ENCODE data around the gene ZNF106. TPM values are rescaled to one million over a fixed set of nuclear protein-coding genes. Genes with fewer than 3 reads are reported as not detected.

Gene ZNF106
- total and polyA plus RNA-seq, 2 experiments from 2014 or later: 35.7 to 43.8 TPM

DNA sequence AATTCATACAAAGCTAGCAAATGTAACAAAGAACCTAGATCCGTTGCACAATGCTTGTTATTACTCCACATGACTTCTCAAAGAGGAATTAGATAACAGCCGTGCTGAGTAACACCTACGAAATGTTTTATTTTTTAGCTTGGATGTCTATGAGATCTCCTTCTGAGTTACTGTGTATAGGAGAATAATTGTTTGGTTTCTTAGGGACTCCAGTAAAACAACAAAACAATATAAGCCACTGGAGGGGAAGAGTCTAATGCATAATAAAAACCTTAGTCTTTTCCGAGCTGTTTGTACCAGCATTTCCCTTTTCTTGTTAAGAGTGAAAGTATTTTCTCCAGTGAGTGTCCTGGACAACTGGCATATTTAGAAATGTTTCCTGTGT lies 20.1 kb upstream of the ZNF106 start:
- H3K4me2 ChIP-seq (ENCODE audit: unreplicated experiment): peak overlapping the region; percentile 33
- no peaks in the 10 kb centered on the region for H3K9me2 ChIP-seq (ENCODE audit: insufficient read depth)
- peak; percentile 80 for DNase-seq
- in situ Hi-C loops (cut with MboI): no loop called here
- H3K27me3 ChIP-seq (replicated peaks; ENCODE audit: insufficient read depth): no peaks in the 10 kb centered on the region
- H4K20me1 ChIP-seq (ENCODE audit: insufficient read depth): no peaks in the 10 kb centered on the region
- peaks cover 30% of the 10 kb centered on the region for H3K4me1 ChIP-seq (ENCODE audit: insufficient read depth)
- peaks cover 15% of the 10 kb centered on the region for H3F3A ChIP-seq (ENCODE audit: insufficient read depth)
- H3K4me3 ChIP-seq: peak overlapping the region; percentile 19
- no peaks in the 10 kb centered on the region for H3K9me3 ChIP-seq (ENCODE audit: low read depth)
- peak overlapping the region; percentile 62 for H3K9ac ChIP-seq
- WGBS, 2 experiments (ENCODE audit: low coverage in 1 of 2, low lambda C conversion rate in 2 of 2, missing lambda C conversion rate in 2 of 2): 59 to 62% methylated on average over 4 of the region's 4 CpGs
- H3K27ac ChIP-seq: peak overlapping the region; percentile 80
- no peak overlapping the region; the same call in 1 of the 2 replicates for H2AFZ ChIP-seq
- H3K36me3 ChIP-seq (ENCODE audit: low read depth): peaks cover 25% of the 10 kb centered on the region
- H3K79me2 ChIP-seq (ENCODE audit: insufficient read depth): peaks cover 63% of the 10 kb centered on the region
- TF ChIP-seq EZH2 (IDR thresholded peaks at IDR 0.05; ENCODE audit: insufficient read depth, poor library complexity, severe bottlenecking): no peak
- TF ChIP-seq EZH2phosphoT487 (IDR thresholded peaks at IDR 0.05; ENCODE audit: insufficient read depth, low read depth): no peak

DNA sequence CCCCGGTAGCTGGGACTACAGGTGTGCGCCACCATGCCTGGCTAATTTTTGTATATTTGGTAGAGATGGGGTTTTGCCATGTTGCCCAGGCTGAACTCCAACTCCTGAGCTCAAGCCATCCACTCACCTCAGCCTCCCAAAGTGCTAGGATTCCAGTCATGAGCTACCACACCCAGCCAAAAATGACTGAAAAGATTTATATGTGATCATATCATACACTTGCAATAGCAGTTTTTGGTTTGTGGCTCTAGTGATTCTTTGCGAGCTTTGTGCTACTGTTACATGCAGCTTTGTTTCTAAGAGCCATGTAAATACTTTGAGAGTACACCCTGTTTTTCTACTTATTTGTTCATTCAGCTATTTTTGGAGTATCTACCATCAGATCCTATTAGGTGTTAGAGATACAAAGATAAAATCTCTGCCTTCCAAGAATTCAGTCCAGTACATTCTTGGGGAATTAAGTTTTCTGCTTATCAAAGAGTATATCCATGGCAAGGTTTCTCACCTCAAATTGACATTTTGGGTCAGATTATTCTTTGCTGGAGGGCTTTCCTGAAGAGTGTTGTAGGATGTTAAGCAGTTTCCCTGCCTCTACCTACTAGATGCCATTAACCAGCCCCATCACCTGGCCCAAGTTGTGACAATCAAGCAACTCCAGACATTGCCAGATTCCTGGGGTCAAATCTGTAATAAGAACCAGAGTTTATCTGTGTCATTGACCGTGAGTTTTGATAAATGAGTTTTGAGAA lies 19.5 kb upstream of the ZNF106 start:
- TF ChIP-seq EZH2 (IDR thresholded peaks at IDR 0.05; ENCODE audit: insufficient read depth, poor library complexity, severe bottlenecking): no peak
- TF ChIP-seq EZH2phosphoT487 (IDR thresholded peaks at IDR 0.05; ENCODE audit: insufficient read depth, low read depth): no peak
- H3K4me2 ChIP-seq (ENCODE audit: unreplicated experiment): peak overlapping the region; percentile 33
- H3K27ac ChIP-seq: peak overlapping the region; percentile 80
- in situ Hi-C loops (cut with MboI): no loop called here
- H3K9me2 ChIP-seq (ENCODE audit: insufficient read depth): no peaks in the 10 kb centered on the region
- 81% methylated on average over 4 of the region's 4 CpGs for WGBS, 2 experiments (ENCODE audit: low coverage in 1 of 2, low lambda C conversion rate in 2 of 2, missing lambda C conversion rate in 2 of 2)
- H4K20me1 ChIP-seq (ENCODE audit: insufficient read depth): no peaks in the 10 kb centered on the region
- peak overlapping the region; percentile 19; the same call in 1 of the 2 replicates for H3K4me3 ChIP-seq
- peak overlapping the region; percentile 48 for H3K9ac ChIP-seq
- peaks cover 19% of the 10 kb centered on the region for H3K36me3 ChIP-seq (ENCODE audit: low read depth)
- no peak overlapping the region; the same call in 1 of the 2 replicates for H2AFZ ChIP-seq
- peaks cover 15% of the 10 kb centered on the region for H3F3A ChIP-seq (ENCODE audit: insufficient read depth)
- DNase-seq: no peak
- no peaks in the 10 kb centered on the region for H3K27me3 ChIP-seq (replicated peaks; ENCODE audit: insufficient read depth)
- peaks cover 69% of the 10 kb centered on the region for H3K79me2 ChIP-seq (ENCODE audit: insufficient read depth)
- peaks cover 30% of the 10 kb centered on the region for H3K4me1 ChIP-seq (ENCODE audit: insufficient read depth)
- H3K9me3 ChIP-seq (ENCODE audit: low read depth): no peaks in the 10 kb centered on the region

DNA sequence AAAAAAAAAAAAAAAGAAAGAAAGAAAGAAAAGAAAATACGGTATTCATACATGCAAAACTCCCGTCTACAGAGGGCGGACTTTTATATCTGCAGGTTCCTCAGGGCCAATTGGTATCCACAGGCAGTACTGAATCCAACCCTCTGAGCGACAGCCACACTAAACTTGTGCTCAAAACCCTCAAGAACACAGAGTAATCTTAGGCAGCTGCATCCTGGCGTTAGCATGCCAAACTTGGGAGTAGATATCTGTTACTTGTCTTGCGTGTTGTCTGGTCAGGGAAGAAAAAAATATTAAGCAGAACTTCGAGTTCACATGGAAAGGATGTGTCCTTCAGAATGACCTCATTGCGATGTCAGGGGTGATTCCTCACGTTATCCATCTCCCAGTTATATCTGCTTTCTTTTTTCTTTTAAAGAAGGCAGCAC lies 17.3 kb upstream of the ZNF106 start:
- Histone ChIP-seq H3K36me3 (ENCODE audit: low read depth) (peaks cover 2% of the 10 kb centered on the region), H3F3A (ENCODE audit: insufficient read depth) (peaks cover 15% of the 10 kb centered on the region), H3K4me1 (ENCODE audit: insufficient read depth) (peaks cover 30% of the 10 kb centered on the region), H4K20me1 (ENCODE audit: insufficient read depth) (no peaks in the 10 kb centered on the region), H3K27ac (no peak overlapping the region; the same call in 1 of the 2 replicates), H3K9me2 (ENCODE audit: insufficient read depth) (no peaks in the 10 kb centered on the region), H3K79me2 (ENCODE audit: insufficient read depth) (peaks cover 91% of the 10 kb centered on the region), H3K4me3 (no peak overlapping the region), H3K9me3 (ENCODE audit: low read depth) (no peaks in the 10 kb centered on the region), H3K27me3 (replicated peaks; ENCODE audit: insufficient read depth) (no peaks in the 10 kb centered on the region), H2AFZ (no peak overlapping the region), H3K4me2 (ENCODE audit: unreplicated experiment) (no peak overlapping the region), H3K9ac (no peak overlapping the region)
- WGBS, 2 experiments (ENCODE audit: low coverage in 1 of 2, low lambda C conversion rate in 2 of 2, missing lambda C conversion rate in 2 of 2): 32 to 37% methylated on average over 9 of the region's 9 CpGs
- TF ChIP-seq EZH2phosphoT487 (IDR thresholded peaks at IDR 0.05; ENCODE audit: insufficient read depth, low read depth) (no peak), EZH2 (IDR thresholded peaks at IDR 0.05; ENCODE audit: insufficient read depth, poor library complexity, severe bottlenecking) (no peak)
- peak; percentile 55 for DNase-seq
- in situ Hi-C loops (cut with MboI): no loop called here

DNA sequence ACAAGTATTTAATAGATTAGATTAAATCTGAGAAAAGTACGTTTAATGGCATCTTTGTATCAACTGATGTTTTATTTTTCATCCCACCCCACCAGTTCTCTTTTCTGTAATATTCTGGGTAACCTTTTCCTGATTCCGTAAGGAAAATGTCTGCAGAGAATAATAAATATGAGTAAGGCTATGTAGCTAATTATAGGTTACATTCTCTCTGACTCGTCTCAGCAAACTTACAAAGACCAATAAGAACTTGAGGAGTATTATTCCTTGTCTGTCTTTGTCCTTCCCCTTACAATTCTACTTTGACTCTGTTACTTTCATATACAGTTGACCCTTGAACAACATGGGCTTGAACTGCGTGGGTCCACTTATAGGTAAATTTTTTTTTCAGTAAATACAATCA lies 16.6 kb upstream of the ZNF106 start:
- Histone ChIP-seq H3K9me3 (ENCODE audit: low read depth) (no peaks in the 10 kb centered on the region), H3K4me2 (ENCODE audit: unreplicated experiment) (no peak overlapping the region), H3K36me3 (ENCODE audit: low read depth) (no peaks in the 10 kb centered on the region), H3F3A (ENCODE audit: insufficient read depth) (peaks cover 15% of the 10 kb centered on the region), H3K27me3 (replicated peaks; ENCODE audit: insufficient read depth) (no peaks in the 10 kb centered on the region), H3K27ac (no peak overlapping the region), H3K9me2 (ENCODE audit: insufficient read depth) (no peaks in the 10 kb centered on the region), H2AFZ (no peak overlapping the region), H3K4me3 (no peak overlapping the region), H4K20me1 (ENCODE audit: insufficient read depth) (no peaks in the 10 kb centered on the region), H3K9ac (no peak overlapping the region), H3K4me1 (ENCODE audit: insufficient read depth) (peaks cover 30% of the 10 kb centered on the region), H3K79me2 (ENCODE audit: insufficient read depth) (peaks cover 95% of the 10 kb centered on the region)
- TF ChIP-seq EZH2 (IDR thresholded peaks at IDR 0.05; ENCODE audit: insufficient read depth, poor library complexity, severe bottlenecking) (no peak), EZH2phosphoT487 (IDR thresholded peaks at IDR 0.05; ENCODE audit: insufficient read depth, low read depth) (no peak)
- in situ Hi-C loops (cut with MboI): no loop called here
- peak; percentile 28 for DNase-seq
- 77 to 82% methylated on average over 4 of the region's 4 CpGs for WGBS, 2 experiments (ENCODE audit: low coverage in 1 of 2, low lambda C conversion rate in 2 of 2, missing lambda C conversion rate in 2 of 2)

Data from GM23248 (cell line).